ENCODE data around the gene NFIB. TPM values are rescaled to one million over a fixed set of nuclear protein-coding genes. Genes with fewer than 3 reads are reported as not detected.

The NFIB gene
- total and polyA plus RNA-seq, 10 of the 15 experiments (the other 5 are each of a cell fraction or from before 2014, with no cell fraction given) = under 0.01 to 0.19 (median 0.05) TPM; not detected in 3

GRCh38 chr9:14173713-14174112 is 140.2 kb downstream of the NFIB start:
- intact Hi-C loops (cut with micrococcal nuclease; ENCODE audit: unreplicated experiment) = no loop called here
- Histone ChIP-seq H4K20me1 (ENCODE audit: control insufficient read depth, insufficient read depth) (no peaks in the 10 kb centered on the region), H3K9ac (ENCODE audit: control insufficient read depth, insufficient read depth, low read length) (no peak overlapping the region), H3K4me2 (ENCODE audit: control insufficient read depth, insufficient read depth) (no peak overlapping the region), H3K36me3 (ENCODE audit: control insufficient read depth in 2 of 2, insufficient read depth in 2 of 2, low read length in 1 of 2) (no peaks in the 10 kb centered on the region), H3K27me3 (replicated peaks in 1 of 2; ENCODE audit: control insufficient read depth in 2 of 2, insufficient read depth in 2 of 2, low read length in 1 of 2) (no peaks in the 10 kb centered on the region; a peak in 1 of 4 replicates), H3K4me3 (no peak overlapping the region), H3K27ac (ENCODE audit: control insufficient read depth, insufficient read depth) (no peak overlapping the region), H3K79me2 (ENCODE audit: control insufficient read depth, insufficient read depth, low read length) (no peaks in the 10 kb centered on the region), H2AFZ (ENCODE audit: control insufficient read depth, low read depth, low read length) (no peak overlapping the region), H3K9me3 (replicated peaks; ENCODE audit: control insufficient read depth, insufficient read depth, low read length) (no peaks in the 10 kb centered on the region), H3K4me1 (ENCODE audit: control insufficient read depth, insufficient read depth, low read length) (no peaks in the 10 kb centered on the region)
- in situ Hi-C loops (cut with MboI) = no loop called here
- RAD21 ChIA-PET (ENCODE audit: unreplicated experiment) = no interaction called here
- no peak for ATAC-seq
- CTCF ChIA-PET = no interaction called here
- FAIRE-seq = no peak
- WGBS (ENCODE audit: insufficient coverage, insufficient replicate concordance, low lambda C conversion rate, missing lambda C conversion rate) = 34% methylated on average over 2 of the region's 2 CpGs
- BruUV-seq (replicated peaks) = no TSS peak
- no peak for DNase-seq (ENCODE audit: low read depth, low spot score)
- TF ChIP-seq BCLAF1 (IDR thresholded peaks at IDR 0.05) (no peak), ZBTB4 (CRISPR knock-in tag; IDR thresholded peaks at IDR 0.05) (no peak), EGR1 (IDR thresholded peaks at IDR 0.05; ENCODE audit: borderline replicate concordance in 1 of 2, low read depth in 2 of 2, low read length in 2 of 2) (no peak), RELB (IDR thresholded peaks at IDR 0.05; ENCODE audit: low read depth) (no peak), LARP7 (IDR thresholded peaks at IDR 0.05) (no peak), WRNIP1 (IDR thresholded peaks at IDR 0.05; ENCODE audit: borderline replicate concordance, low read depth, low read length) (no peak)
- POLR2A ChIA-PET = no interaction called here
- SMC1A ChIA-PET (ENCODE audit: uncharacterized antibody, unreplicated experiment) = no interaction called here

All from GM12878 (cell line).